ENCODE measurements around the gene VWA8. TPM values are rescaled to one million over a fixed set of nuclear protein-coding genes. Genes with fewer than 3 reads are reported as not detected.
A peak's percentile ranks its signal among the peaks of the same experiment; 100 is the strongest.

VWA8 gene
- total and polyA plus RNA-seq, 4 donors = 7.1 to 50.3 (median 12.4) TPM

DNA sequence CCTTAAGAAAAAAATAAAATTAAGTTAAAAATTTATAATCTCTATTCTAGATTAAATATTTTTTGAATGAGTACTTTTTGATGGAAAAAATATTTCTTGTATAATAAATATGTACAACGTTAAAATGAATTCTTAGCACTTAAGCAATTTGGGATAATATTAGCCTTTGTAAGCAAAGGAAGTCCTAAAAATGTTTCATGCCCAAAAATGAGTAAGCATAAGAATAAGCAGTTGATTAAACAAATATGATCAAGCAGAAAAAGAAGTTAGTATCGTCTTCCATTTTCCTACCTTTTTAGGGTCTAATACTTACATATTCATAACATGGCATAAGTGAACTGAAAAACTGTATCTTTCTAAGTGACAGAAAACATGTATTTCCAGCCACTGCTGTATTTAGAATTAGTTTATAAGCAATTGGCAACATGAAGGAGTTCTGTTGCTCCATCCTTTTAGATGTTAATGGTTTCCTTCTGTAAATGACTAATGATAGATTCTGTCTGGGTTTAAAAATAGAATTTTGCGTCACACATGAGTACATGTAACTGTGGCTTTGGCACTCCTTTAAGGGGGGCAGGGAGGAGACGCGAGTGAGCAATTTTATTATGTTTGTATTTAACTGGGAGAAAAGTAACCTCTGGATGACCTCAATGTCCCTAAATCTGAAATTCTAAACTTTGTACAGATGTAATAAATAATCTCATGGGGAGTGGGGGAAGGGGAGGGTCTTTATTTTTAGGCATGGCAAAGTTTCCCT, 266.2 kb downstream of the VWA8 start:
- DNase-seq (ENCODE audit: low spot score) = no peak
- no peaks in the 10 kb centered on the region for H3K27me3 ChIP-seq (ENCODE audit: control insufficient read depth in 4 of 4, insufficient read depth in 4 of 4, low read length in 3 of 4)
- H3K4me3 ChIP-seq (ENCODE audit: low read depth in 1 of 3, low read length in 3 of 3) = no peak overlapping the region
- H3K4me1 ChIP-seq (ENCODE audit: control insufficient read depth in 4 of 4, insufficient read depth in 4 of 4, low read length in 3 of 4) = peaks cover 0 to 4% (median 1%) of the 10 kb centered on the region in 4 donors
- WGBS = 33% methylated on average over 5 of the region's 5 CpGs
- peak overlapping the region; percentile 38 to 87 for H3K27ac ChIP-seq (ENCODE audit: low read depth in 1 of 2, low read length in 2 of 2)
- peak overlapping the region in 1 of 2 donors; percentile 60 for H3K9ac ChIP-seq (ENCODE audit: low read depth in 1 of 2, low read length in 2 of 2)
- TF ChIP-seq FOXA1 (IDR thresholded peaks at IDR 0.05) (no peak), HNF4A (conservative IDR thresholded peaks at IDR 0.05) (peak in 1 of 2 donors; percentile 25), GABPA (IDR thresholded peaks at IDR 0.05 in 1 of 2, conservative IDR thresholded peaks at IDR 0.05 in 1 of 2) (peak in 1 of 2 donors; percentile 11), YY1 (IDR thresholded peaks at IDR 0.05) (peak; percentile 46), RXRA (IDR thresholded peaks at IDR 0.05) (peak; percentile 63 to 79), RAD21 (IDR thresholded peaks at IDR 0.05) (peak; percentile 31 to 50), JUND (IDR thresholded peaks at IDR 0.05) (peak; percentile 79 to 87), SP1 (IDR thresholded peaks at IDR 0.05) (peak; percentile 68), HNF4G (IDR thresholded peaks at IDR 0.05) (peak; percentile 21), FOXA2 (IDR thresholded peaks at IDR 0.05) (no peak), NR2F2 (IDR thresholded peaks at IDR 0.05) (peak; percentile 9), MAX (IDR thresholded peaks at IDR 0.05) (no peak)
- TF ChIP-seq, protein P1, sequence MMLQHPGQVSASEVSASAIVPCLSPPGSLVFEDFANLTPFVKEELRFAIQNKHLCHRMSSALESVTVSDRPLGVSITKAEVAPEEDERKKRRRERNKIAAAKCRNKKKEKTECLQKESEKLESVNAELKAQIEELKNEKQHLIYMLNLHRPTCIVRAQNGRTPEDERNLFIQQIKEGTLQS (IDR thresholded peaks at IDR 0.05) = no peak
- no peaks in the 10 kb centered on the region for H3K9me3 ChIP-seq (ENCODE audit: control insufficient read depth in 4 of 4, low read length in 3 of 4)
- H3K36me3 ChIP-seq (ENCODE audit: control insufficient read depth in 4 of 4, insufficient read depth in 3 of 4, low read depth in 1 of 4, low read length in 3 of 4) = peaks cover 2 to 24% (median 6%) of the 10 kb centered on the region in 4 donors

DNA sequence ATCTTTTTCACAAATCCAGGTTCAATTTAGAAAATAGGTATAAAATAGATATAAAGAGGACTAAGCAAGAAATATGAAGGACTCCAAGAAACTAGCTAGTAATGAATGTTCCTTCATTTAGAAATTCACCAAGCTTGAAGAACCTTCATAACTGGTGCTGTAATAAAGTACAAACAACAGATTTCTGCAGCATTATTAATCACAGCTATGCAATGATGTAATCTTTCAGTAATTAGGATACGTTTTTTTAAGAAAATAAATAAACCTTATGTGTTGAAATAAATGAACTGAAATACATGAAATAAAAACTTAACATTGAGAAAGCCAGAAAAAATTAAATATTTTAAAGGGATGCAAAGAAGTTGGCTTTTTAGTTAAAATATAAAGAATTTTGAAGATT, 267.5 kb downstream of the VWA8 start:
- no peak for DNase-seq (ENCODE audit: low spot score)
- no peaks in the 10 kb centered on the region for H3K27me3 ChIP-seq (ENCODE audit: control insufficient read depth in 4 of 4, insufficient read depth in 4 of 4, low read length in 3 of 4)
- H3K36me3 ChIP-seq (ENCODE audit: control insufficient read depth in 4 of 4, insufficient read depth in 3 of 4, low read depth in 1 of 4, low read length in 3 of 4) = peaks cover 2 to 18% (median 8%) of the 10 kb centered on the region in 4 donors
- H3K4me3 ChIP-seq (ENCODE audit: low read depth in 1 of 3, low read length in 3 of 3) = no peak overlapping the region
- no peak overlapping the region for H3K27ac ChIP-seq (ENCODE audit: low read depth in 1 of 2, low read length in 2 of 2)
- TF ChIP-seq RXRA (IDR thresholded peaks at IDR 0.05) (no peak), REST (IDR thresholded peaks at IDR 0.05) (no peak), FOXA1 (IDR thresholded peaks at IDR 0.05) (no peak), MAX (IDR thresholded peaks at IDR 0.05) (no peak), CTCF (IDR thresholded peaks at IDR 0.05; ENCODE audit: low read depth, low read length, missing input control) (no peak), HNF4G (IDR thresholded peaks at IDR 0.05) (no peak), EGR1 (IDR thresholded peaks at IDR 0.05; ENCODE audit: low read depth in 2 of 2) (no peak), RAD21 (IDR thresholded peaks at IDR 0.05) (no peak), FOXA2 (IDR thresholded peaks at IDR 0.05) (no peak), JUND (IDR thresholded peaks at IDR 0.05) (no peak), GABPA (IDR thresholded peaks at IDR 0.05 in 1 of 2, conservative IDR thresholded peaks at IDR 0.05 in 1 of 2) (no peak), NR2F2 (IDR thresholded peaks at IDR 0.05) (no peak), HNF4A (conservative IDR thresholded peaks at IDR 0.05) (no peak), TAF1 (conservative IDR thresholded peaks at IDR 0.05) (no peak), SP1 (IDR thresholded peaks at IDR 0.05) (no peak), YY1 (IDR thresholded peaks at IDR 0.05) (no peak)
- TF ChIP-seq, protein P2, sequence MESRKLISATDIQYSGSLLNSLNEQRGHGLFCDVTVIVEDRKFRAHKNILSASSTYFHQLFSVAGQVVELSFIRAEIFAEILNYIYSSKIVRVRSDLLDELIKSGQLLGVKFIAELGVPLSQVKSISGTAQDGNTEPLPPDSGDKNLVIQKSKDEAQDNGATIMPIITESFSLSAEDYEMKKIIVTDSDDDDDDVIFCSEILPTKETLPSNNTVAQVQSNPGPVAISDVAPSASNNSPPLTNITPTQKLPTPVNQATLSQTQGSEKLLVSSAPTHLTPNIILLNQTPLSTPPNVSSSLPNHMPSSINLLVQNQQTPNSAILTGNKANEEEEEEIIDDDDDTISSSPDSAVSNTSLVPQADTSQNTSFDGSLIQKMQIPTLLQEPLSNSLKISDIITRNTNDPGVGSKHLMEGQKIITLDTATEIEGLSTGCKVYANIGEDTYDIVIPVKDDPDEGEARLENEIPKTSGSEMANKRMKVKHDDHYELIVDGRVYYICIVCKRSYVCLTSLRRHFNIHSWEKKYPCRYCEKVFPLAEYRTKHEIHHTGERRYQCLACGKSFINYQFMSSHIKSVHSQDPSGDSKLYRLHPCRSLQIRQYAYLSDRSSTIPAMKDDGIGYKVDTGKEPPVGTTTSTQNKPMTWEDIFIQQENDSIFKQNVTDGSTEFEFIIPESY (IDR thresholded peaks at IDR 0.05) = no peak
- TF ChIP-seq, protein P1 (IDR thresholded peaks at IDR 0.05) = no peak
- H3K4me1 ChIP-seq (ENCODE audit: control insufficient read depth in 4 of 4, insufficient read depth in 4 of 4, low read length in 3 of 4) = peaks cover 0 to 4% (median 1%) of the 10 kb centered on the region in 4 donors
- H3K9me3 ChIP-seq (ENCODE audit: control insufficient read depth in 4 of 4, low read length in 3 of 4) = no peaks in the 10 kb centered on the region
- no peak overlapping the region for H3K9ac ChIP-seq (ENCODE audit: low read depth in 1 of 2, low read length in 2 of 2)
- WGBS = 72% methylated on average over 1 of the region's 1 CpG
